Type B pancreatic cell (in vitro differentiated cells): ENCODE results near the gene RUNDC1. TPM values are rescaled to one million over a fixed set of nuclear protein-coding genes. Genes with fewer than 3 reads are reported as not detected.

Experiments used
- DNase-seq: peaks from one replicate; pipeline ENCODE4 v3.0.0; 2021; ENCODE audit warnings: mixed read lengths; ENCODE audit not compliant: unreplicated experiment; ENCODE audit errors: extremely low spot score
- H3K27ac Mint-ChIP-seq: 2 replicates; pipeline ENCODE4 v1.8.0; 2021; ENCODE audit warnings: mild to moderate bottlenecking, mixed read lengths
- H3K27me3 Mint-ChIP-seq: 2 replicates; pipeline ENCODE4 v1.8.0; 2021; ENCODE audit warnings: mixed read lengths
- H3K36me3 Mint-ChIP-seq: 2 replicates; pipeline ENCODE4 v1.8.0; 2021; ENCODE audit warnings: mixed read lengths
- H3K4me1 Mint-ChIP-seq: one replicate; pipeline ENCODE4 v1.8.0; 2021; ENCODE audit warnings: mixed read lengths; ENCODE audit not compliant: unreplicated experiment
- H3K4me3 Mint-ChIP-seq: 2 replicates; pipeline ENCODE4 v1.8.0; 2021; ENCODE audit warnings: mild to moderate bottlenecking, mixed read lengths
- H3K9me3 Mint-ChIP-seq: 2 replicates; pipeline ENCODE4 v1.8.0; 2021; ENCODE audit warnings: mixed read lengths
- CTCF ChIP-seq: fragments of 200-600 bp; sonication (generic); conservative IDR thresholded peaks from 2 replicates; pipeline ENCODE4 v1.5.0; 2021; ENCODE audit warnings: antibody characterized with exemption, mild to moderate bottlenecking
- total RNA-seq: library from RNA; stranded (reverse); gene quantifications from 2 replicates; pipeline ENCODE4 v1.2.1, GENCODE V29; 2021; ENCODE audit warnings: low replicate concordance

Gene RUNDC1
- total RNA-seq, 1 donor from 2014 or later = 18.2 TPM

GRCh38 chr17:43040655-43041054 is 60.3 kb downstream of the RUNDC1 start:
- no peak for TF ChIP-seq CTCF
- no peaks in the 10 kb centered on the region for H3K9me3 Mint-ChIP-seq
- H3K4me3 Mint-ChIP-seq = no peak overlapping the region
- no peak overlapping the region for H3K27ac Mint-ChIP-seq
- H3K36me3 Mint-ChIP-seq = no peaks in the 10 kb centered on the region
- no peaks in the 10 kb centered on the region for H3K27me3 Mint-ChIP-seq
- peaks cover 9% of the 10 kb centered on the region for H3K4me1 Mint-ChIP-seq
- DNase-seq = no peak

- H3K27ac Mint-ChIP-seq = no peak overlapping the region
- no peak for DNase-seq
- H3K9me3 Mint-ChIP-seq = no peaks in the 10 kb centered on the region
- no peaks in the 10 kb centered on the region for H3K36me3 Mint-ChIP-seq
- H3K27me3 Mint-ChIP-seq = no peaks in the 10 kb centered on the region
- TF ChIP-seq CTCF = no peak
- H3K4me3 Mint-ChIP-seq = no peak overlapping the region
- H3K4me1 Mint-ChIP-seq = peaks cover 4% of the 10 kb centered on the region
These were observed 61.8 kb downstream of the RUNDC1 start for GRCh38 chr17:43042025-43042628.

Other genes with a start within 250 kb of the RUNDC1 start
- 30.6 and 37.6 TPM in 2 replicates for gene EZH1, start 235.5 kb upstream of the RUNDC1 start, total RNA-seq
- 1.5 and 8.3 TPM in 2 replicates for gene RAMP2, start 219.3 kb upstream of the RUNDC1 start, total RNA-seq
- 86.9 and 103 TPM in 2 replicates for gene VPS25, start 207.1 kb upstream of the RUNDC1 start, total RNA-seq
- 2.7 and 4.2 TPM in 2 replicates for gene WNK4, start 200.0 kb upstream of the RUNDC1 start, total RNA-seq
- 82.2 and 93.9 TPM in 2 replicates for gene COA3, start 181.9 kb upstream of the RUNDC1 start, total RNA-seq
- 0.46 TPM in 1 of 2 replicates, not detected in the other for gene CNTD1, start 181.7 kb upstream of the RUNDC1 start, total RNA-seq
- gene BECN1, start 156.3 kb upstream of the RUNDC1 start, total RNA-seq = 62.5 and 72.1 TPM in 2 replicates
- gene PSME3, start 147.2 kb upstream of the RUNDC1 start, total RNA-seq = 116 and 120 TPM in 2 replicates
- gene AOC2, start 136.0 kb upstream of the RUNDC1 start, total RNA-seq = 2.7 and 3.4 TPM in 2 replicates
- 1.5 and 2.4 TPM in 2 replicates for gene AOC3, start 129.4 kb upstream of the RUNDC1 start, total RNA-seq
- 1.5 and 2.9 TPM in 2 replicates for gene G6PC1, start 79.8 kb upstream of the RUNDC1 start, total RNA-seq
- gene AARSD1, start 16.1 kb upstream of the RUNDC1 start, total RNA-seq = 37.0 and 60.0 TPM in 2 replicates
- 1.0 and 1.5 TPM in 2 replicates for gene PTGES3L, start 485 bp upstream of the RUNDC1 start, total RNA-seq
- gene RPL27, start 17.9 kb downstream of the RUNDC1 start, total RNA-seq = 1,148 and 1,194 TPM in 2 replicates
- gene IFI35, start 26.2 kb downstream of the RUNDC1 start, total RNA-seq = 6.6 and 8.8 TPM in 2 replicates
- 167 and 274 TPM in 2 replicates for gene VAT1, start 41.8 kb downstream of the RUNDC1 start, total RNA-seq
- 3.3 and 7.1 TPM in 2 replicates for gene RND2, start 44.7 kb downstream of the RUNDC1 start, total RNA-seq
- gene BRCA1, start 144.8 kb downstream of the RUNDC1 start, total RNA-seq = 19.4 and 38.9 TPM in 2 replicates
- 60.8 and 65.9 TPM in 2 replicates for gene NBR1, start 190.6 kb downstream of the RUNDC1 start, total RNA-seq
- 4.4 TPM in 2 replicates for gene TMEM106A, start 231.3 kb downstream of the RUNDC1 start, total RNA-seq
- gene CCDC200, start 248.1 kb downstream of the RUNDC1 start, total RNA-seq = not detected in 2 replicates